Type B pancreatic cell (in vitro differentiated cells): ENCODE measurements around the gene NFATC3. TPM values are rescaled to one million over a fixed set of nuclear protein-coding genes. Genes with fewer than 3 reads are reported as not detected.

Source experiments
- DNase-seq: peaks from one replicate; pipeline ENCODE4 v3.0.0; 2021; ENCODE audit warnings: mixed read lengths; ENCODE audit not compliant: unreplicated experiment; ENCODE audit errors: extremely low spot score
- H3K27ac Mint-ChIP-seq: 2 replicates; pipeline ENCODE4 v1.8.0; 2021; ENCODE audit warnings: mild to moderate bottlenecking, mixed read lengths
- H3K27me3 Mint-ChIP-seq: 2 replicates; pipeline ENCODE4 v1.8.0; 2021; ENCODE audit warnings: mixed read lengths
- H3K36me3 Mint-ChIP-seq: 2 replicates; pipeline ENCODE4 v1.8.0; 2021; ENCODE audit warnings: mixed read lengths
- H3K4me1 Mint-ChIP-seq: one replicate; pipeline ENCODE4 v1.8.0; 2021; ENCODE audit warnings: mixed read lengths; ENCODE audit not compliant: unreplicated experiment
- H3K4me3 Mint-ChIP-seq: 2 replicates; pipeline ENCODE4 v1.8.0; 2021; ENCODE audit warnings: mild to moderate bottlenecking, mixed read lengths
- H3K9me3 Mint-ChIP-seq: 2 replicates; pipeline ENCODE4 v1.8.0; 2021; ENCODE audit warnings: mixed read lengths
- total RNA-seq: library from RNA; stranded (reverse); gene quantifications from 2 replicates; pipeline ENCODE4 v1.2.1, GENCODE V29; 2021; ENCODE audit warnings: low replicate concordance
- TF ChIP-seq, protein P1 (sequence below): fragments of 200-600 bp; sonication (generic); conservative IDR thresholded peaks from 2 replicates; pipeline ENCODE4 v1.5.0; 2021; ENCODE audit warnings: antibody characterized with exemption, mild to moderate bottlenecking

Gene NFATC3
- total RNA-seq, 1 donor from 2014 or later, result 55.5 TPM

- Mint-ChIP-seq H3K4me3 (no peak overlapping the region), H3K36me3 (peaks cover 23% of the 10 kb centered on the region), H3K27ac (no peak overlapping the region), H3K4me1 (no peaks in the 10 kb centered on the region), H3K27me3 (no peaks in the 10 kb centered on the region), H3K9me3 (no peaks in the 10 kb centered on the region)
- TF ChIP-seq, protein P1, sequence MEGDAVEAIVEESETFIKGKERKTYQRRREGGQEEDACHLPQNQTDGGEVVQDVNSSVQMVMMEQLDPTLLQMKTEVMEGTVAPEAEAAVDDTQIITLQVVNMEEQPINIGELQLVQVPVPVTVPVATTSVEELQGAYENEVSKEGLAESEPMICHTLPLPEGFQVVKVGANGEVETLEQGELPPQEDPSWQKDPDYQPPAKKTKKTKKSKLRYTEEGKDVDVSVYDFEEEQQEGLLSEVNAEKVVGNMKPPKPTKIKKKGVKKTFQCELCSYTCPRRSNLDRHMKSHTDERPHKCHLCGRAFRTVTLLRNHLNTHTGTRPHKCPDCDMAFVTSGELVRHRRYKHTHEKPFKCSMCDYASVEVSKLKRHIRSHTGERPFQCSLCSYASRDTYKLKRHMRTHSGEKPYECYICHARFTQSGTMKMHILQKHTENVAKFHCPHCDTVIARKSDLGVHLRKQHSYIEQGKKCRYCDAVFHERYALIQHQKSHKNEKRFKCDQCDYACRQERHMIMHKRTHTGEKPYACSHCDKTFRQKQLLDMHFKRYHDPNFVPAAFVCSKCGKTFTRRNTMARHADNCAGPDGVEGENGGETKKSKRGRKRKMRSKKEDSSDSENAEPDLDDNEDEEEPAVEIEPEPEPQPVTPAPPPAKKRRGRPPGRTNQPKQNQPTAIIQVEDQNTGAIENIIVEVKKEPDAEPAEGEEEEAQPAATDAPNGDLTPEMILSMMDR, result no peak
- DNase-seq, result no peak
Observed at GRCh38 chr16:68074850-68075555, 10.2 kb upstream of the NFATC3 start.

GRCh38 chr16:68075980-68076379 is 9.2 kb upstream of the NFATC3 start:
- H3K9me3 Mint-ChIP-seq, result no peaks in the 10 kb centered on the region
- H3K27ac Mint-ChIP-seq, result no peak overlapping the region

DNA sequence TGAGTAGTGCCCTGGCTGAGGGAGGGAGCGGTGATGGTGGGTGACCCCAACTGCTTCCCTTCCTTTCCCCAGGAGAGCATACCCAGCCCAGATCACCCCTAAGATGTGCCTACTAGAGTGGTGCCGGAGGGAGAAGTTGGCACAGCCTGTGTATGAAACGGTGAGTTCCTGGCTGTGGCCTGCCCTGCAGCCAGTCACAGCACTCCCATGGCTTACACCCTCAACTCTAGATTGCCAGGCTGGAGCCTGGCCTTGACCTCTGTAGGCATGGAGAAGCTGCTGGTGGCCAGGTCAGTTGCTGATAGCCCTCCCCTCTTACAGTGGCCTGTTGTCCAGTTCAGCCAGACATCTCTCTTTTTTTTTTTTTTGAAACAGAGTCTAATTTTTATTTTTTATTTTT is 8.6 kb upstream of the NFATC3 start:
- Mint-ChIP-seq H3K27me3 (no peaks in the 10 kb centered on the region), H3K4me3 (no peak overlapping the region), H3K27ac (no peak overlapping the region), H3K36me3 (peaks cover 17% of the 10 kb centered on the region), H3K4me1 (no peaks in the 10 kb centered on the region), H3K9me3 (no peaks in the 10 kb centered on the region)
- TF ChIP-seq, protein P1, result no peak
- DNase-seq, result no peak

More at GRCh38 chr16:68075980-68076379, 9.2 kb upstream of the NFATC3 start:
- TF ChIP-seq, protein P1, result no peak
- Mint-ChIP-seq H3K4me1 (no peaks in the 10 kb centered on the region), H3K4me3 (no peak overlapping the region), H3K27me3 (no peaks in the 10 kb centered on the region), H3K36me3 (peaks cover 20% of the 10 kb centered on the region)
- no peak for DNase-seq

GRCh38 chr16:68077866-68078700 is 7.1 kb upstream of the NFATC3 start:
- no peak for DNase-seq

GRCh38 chr16:68078701-68079375 is 6.3 kb upstream of the NFATC3 start:
- no peak overlapping the region for H3K4me3 Mint-ChIP-seq
- H3K9me3 Mint-ChIP-seq, result no peaks in the 10 kb centered on the region
- DNase-seq, result no peak
- H3K4me1 Mint-ChIP-seq, result peaks cover 6% of the 10 kb centered on the region
- no peaks in the 10 kb centered on the region for H3K27me3 Mint-ChIP-seq
- no peak overlapping the region for H3K27ac Mint-ChIP-seq
- TF ChIP-seq, protein P1, result no peak
- peaks cover 12% of the 10 kb centered on the region for H3K36me3 Mint-ChIP-seq

More at GRCh38 chr16:68077866-68078700, 7.1 kb upstream of the NFATC3 start:
- TF ChIP-seq, protein P1, result no peak
- H3K36me3 Mint-ChIP-seq, result peaks cover 13% of the 10 kb centered on the region
- H3K4me1 Mint-ChIP-seq, result no peaks in the 10 kb centered on the region
- no peaks in the 10 kb centered on the region for H3K27me3 Mint-ChIP-seq
- H3K9me3 Mint-ChIP-seq, result no peaks in the 10 kb centered on the region
- H3K27ac Mint-ChIP-seq, result no peak overlapping the region
- H3K4me3 Mint-ChIP-seq, result no peak overlapping the region
